ENCODE data around the gene CPNE1. TPM values are rescaled to one million over a fixed set of nuclear protein-coding genes. Genes with fewer than 3 reads are reported as not detected.

CPNE1 gene
- total and polyA plus RNA-seq, 5 donors from 2014 or later, result 175 to 398 (median 329) TPM

DNA sequence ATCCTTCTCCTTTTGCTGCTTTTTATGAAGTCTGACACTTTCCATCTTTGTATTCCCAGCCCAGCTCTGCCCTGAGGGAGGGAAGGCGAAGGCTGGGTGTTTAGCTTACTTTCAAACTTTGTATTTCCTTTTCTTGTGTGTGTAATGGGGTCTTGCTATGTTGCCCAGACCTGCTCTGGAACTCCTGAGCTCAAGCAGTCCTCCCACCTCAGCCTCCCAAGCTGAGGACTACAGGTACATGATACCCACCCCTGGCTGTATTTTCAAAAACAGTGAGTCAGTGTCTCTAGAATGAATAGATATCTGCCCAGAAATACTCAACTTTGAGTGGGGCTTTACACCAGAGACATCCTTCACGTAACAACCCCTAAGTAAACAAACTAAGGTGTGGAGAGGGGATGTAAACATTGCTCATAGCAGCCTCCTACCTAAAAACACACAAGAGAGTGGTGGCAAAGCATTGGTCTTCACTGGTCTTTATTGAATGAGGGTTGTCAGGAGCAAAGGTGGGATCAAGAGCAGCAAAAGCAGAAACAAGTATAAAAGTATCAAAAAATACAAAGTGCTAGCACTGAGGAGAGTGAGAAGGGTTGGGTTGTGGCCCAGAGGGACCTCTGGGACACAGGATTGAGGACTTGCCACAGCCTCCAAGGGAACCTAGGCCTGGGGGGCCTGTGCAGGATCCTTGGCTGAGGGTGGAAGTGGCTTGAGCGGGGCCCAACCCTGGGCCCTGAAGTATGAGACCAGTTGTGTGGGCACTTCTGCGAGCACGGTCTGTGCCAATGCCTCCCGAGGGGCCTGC lies 38.9 kb downstream of the CPNE1 start:
- Mint-ChIP-seq H3K4me3 (no peak overlapping the region), H3K9me3 (no peaks in the 10 kb centered on the region), H3K36me3 (peaks cover 35% of the 10 kb centered on the region), H3K27me3 (no peaks in the 10 kb centered on the region), H3K27ac (peak overlapping the region in 1 of 3 donors; percentile 88), H3K4me1 (no peaks in the 10 kb centered on the region)
- ATAC-seq (ENCODE audit: low read depth in 2 of 2) (no peak), DNase-seq (no peak)
- H3K4me3 ChIP-seq (ENCODE audit: low read depth, low read length), result no peak overlapping the region
- no peaks in the 10 kb centered on the region for H3K27me3 ChIP-seq (ENCODE audit: control insufficient read depth, insufficient read depth, low read length)
- H3K9me3 ChIP-seq (ENCODE audit: control insufficient read depth in 2 of 2, low read length in 2 of 2), result no peaks in the 10 kb centered on the region
- peaks cover 50% of the 10 kb centered on the region for H3K36me3 ChIP-seq (ENCODE audit: control insufficient read depth, insufficient read depth, low read length)
- no peaks in the 10 kb centered on the region for H3K4me1 ChIP-seq (ENCODE audit: control insufficient read depth, insufficient read depth, low read length, poor library complexity, severe bottlenecking)
- no peak overlapping the region for H3K27ac ChIP-seq (ENCODE audit: insufficient read depth, low read length, poor library complexity, severe bottlenecking)

- Histone ChIP-seq H3K4me1 (ENCODE audit: control insufficient read depth, insufficient read depth, low read length, poor library complexity, severe bottlenecking) (peaks cover 34% of the 10 kb centered on the region), H3K36me3 (ENCODE audit: control insufficient read depth, insufficient read depth, low read length) (peaks cover 14% of the 10 kb centered on the region), H3K4me3 (ENCODE audit: low read depth, low read length) (no peak overlapping the region), H3K27me3 (ENCODE audit: control insufficient read depth, insufficient read depth, low read length) (no peaks in the 10 kb centered on the region), H3K9me3 (ENCODE audit: control insufficient read depth in 2 of 2, low read length in 2 of 2) (no peaks in the 10 kb centered on the region), H3K27ac (ENCODE audit: insufficient read depth, low read length, poor library complexity, severe bottlenecking) (no peak overlapping the region)
- peaks cover 14% of the 10 kb centered on the region for H3K36me3 Mint-ChIP-seq
- peak overlapping the region; percentile 29 to 78 (median 76) for H3K27ac Mint-ChIP-seq
- no peak overlapping the region for H3K4me3 Mint-ChIP-seq
- H3K4me1 Mint-ChIP-seq, result peaks cover 3 to 30% (median 15%) of the 10 kb centered on the region in 4 donors
- no peaks in the 10 kb centered on the region for H3K9me3 Mint-ChIP-seq
- DNase-seq (no peak), ATAC-seq (ENCODE audit: low read depth in 2 of 2) (no peak)
- H3K27me3 Mint-ChIP-seq, result no peaks in the 10 kb centered on the region
Measured at GRCh38 chr20:35621560-35621946, 43.1 kb downstream of the CPNE1 start.

DNA sequence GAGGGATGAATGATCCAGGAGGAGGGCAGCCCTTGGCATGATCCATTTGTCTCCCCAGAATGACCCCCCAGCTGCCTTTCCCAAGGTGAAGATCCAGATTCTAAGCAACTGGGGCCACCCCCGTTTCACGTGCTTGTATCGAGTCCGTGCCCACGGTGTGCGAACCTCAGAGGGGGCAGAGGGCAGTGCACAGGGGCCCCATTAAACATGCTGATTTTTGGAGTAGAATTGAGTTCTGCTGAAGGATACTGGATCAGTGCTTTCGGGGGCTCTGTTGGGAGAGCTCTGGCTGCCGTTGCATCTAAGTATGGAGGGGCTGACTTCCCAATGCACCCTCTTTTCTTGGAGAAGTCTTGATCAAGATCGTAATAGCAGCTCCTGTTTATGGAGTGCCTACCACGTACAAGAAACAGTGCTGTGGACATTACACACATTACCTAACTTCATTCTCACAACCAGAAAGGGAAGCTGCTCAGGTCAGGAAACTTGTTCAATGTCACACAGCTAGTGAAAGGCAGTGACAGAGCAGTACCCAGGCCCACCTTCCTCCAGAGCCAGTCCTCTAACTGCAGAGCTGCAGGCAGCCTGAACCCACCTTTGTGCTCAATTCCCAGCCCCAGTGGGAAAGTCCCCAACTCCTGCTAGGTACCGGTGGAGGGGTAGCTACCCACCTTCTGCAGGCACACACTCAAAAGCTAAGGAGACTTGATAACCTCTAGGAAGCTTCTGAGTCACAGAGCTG lies 43.7 kb downstream of the CPNE1 start:
- H3K4me1 Mint-ChIP-seq, result peaks cover 3 to 34% (median 17%) of the 10 kb centered on the region in 4 donors
- H3K27me3 Mint-ChIP-seq, result no peaks in the 10 kb centered on the region
- no peaks in the 10 kb centered on the region for H3K9me3 Mint-ChIP-seq
- Histone ChIP-seq H3K4me1 (ENCODE audit: control insufficient read depth, insufficient read depth, low read length, poor library complexity, severe bottlenecking) (peaks cover 35% of the 10 kb centered on the region), H3K36me3 (ENCODE audit: control insufficient read depth, insufficient read depth, low read length) (peaks cover 8% of the 10 kb centered on the region), H3K27ac (ENCODE audit: insufficient read depth, low read length, poor library complexity, severe bottlenecking) (no peak overlapping the region), H3K9me3 (ENCODE audit: control insufficient read depth in 2 of 2, low read length in 2 of 2) (no peaks in the 10 kb centered on the region), H3K4me3 (ENCODE audit: low read depth, low read length) (no peak overlapping the region), H3K27me3 (ENCODE audit: control insufficient read depth, insufficient read depth, low read length) (no peaks in the 10 kb centered on the region)
- ATAC-seq (ENCODE audit: low read depth in 2 of 2) (no peak), DNase-seq (no peak)
- H3K27ac Mint-ChIP-seq, result peak overlapping the region in 1 of 3 donors; percentile 29
- peaks cover 10% of the 10 kb centered on the region for H3K36me3 Mint-ChIP-seq
- peak overlapping the region in 2 of 4 donors; percentile 13 to 87 for H3K4me3 Mint-ChIP-seq

DNA sequence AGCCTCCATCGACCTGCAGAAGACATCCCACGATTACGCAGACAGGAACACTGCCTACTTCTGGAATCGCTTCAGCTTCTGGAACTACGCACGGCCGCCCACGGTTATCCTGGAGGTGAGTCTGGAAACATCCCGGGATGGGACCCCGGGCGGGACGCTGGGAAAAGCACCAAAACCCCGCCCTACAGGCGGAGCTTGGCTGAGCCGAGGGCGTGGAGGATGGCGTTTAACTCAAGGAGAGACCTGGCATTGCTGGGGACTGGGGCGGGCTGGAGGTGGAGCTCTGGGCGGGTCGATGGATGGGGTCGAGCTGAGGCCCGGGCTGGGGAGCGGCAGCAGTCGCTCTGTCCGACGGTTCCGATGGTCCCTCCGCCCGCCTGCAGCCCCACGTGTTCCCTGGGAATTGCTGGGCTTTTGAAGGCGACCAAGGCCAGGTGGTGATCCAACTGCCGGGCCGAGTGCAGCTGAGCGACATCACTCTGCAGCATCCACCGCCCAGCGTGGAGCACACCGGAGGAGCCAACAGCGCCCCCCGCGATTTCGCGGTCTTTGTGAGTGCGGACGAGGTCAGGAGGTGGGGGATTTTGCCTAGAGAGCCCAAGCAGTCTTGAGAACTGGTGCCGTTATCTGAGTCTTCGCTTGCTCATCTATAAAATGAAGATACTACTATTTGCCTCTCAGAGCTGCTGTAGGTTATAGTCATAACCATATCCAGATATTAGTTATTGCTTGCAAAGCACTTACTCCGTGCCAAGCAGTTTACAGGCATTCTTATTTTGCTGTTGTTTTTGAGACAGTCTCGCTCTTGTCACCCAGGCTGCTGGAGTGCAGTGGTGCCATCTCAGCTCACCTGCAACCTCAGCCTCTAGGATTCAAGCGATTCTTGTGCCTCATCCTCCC lies 45.3 kb downstream of the CPNE1 start:
- H3K36me3 ChIP-seq (ENCODE audit: control insufficient read depth, insufficient read depth, low read length), result no peaks in the 10 kb centered on the region
- peaks cover 3 to 40% (median 19%) of the 10 kb centered on the region in 4 donors for H3K4me1 Mint-ChIP-seq
- H3K9me3 ChIP-seq (ENCODE audit: control insufficient read depth in 2 of 2, low read length in 2 of 2), result no peaks in the 10 kb centered on the region
- no peaks in the 10 kb centered on the region for H3K9me3 Mint-ChIP-seq
- ATAC-seq (ENCODE audit: low read depth in 2 of 2) (peak; percentile 18 to 25), DNase-seq (peak; percentile 67 to 85 (median 75))
- peak overlapping the region; percentile 67 for H3K27ac ChIP-seq (ENCODE audit: insufficient read depth, low read length, poor library complexity, severe bottlenecking)
- H3K4me3 ChIP-seq (ENCODE audit: low read depth, low read length), result peak overlapping the region; percentile 65
- peak overlapping the region; percentile 3 to 98 (median 91) for H3K27ac Mint-ChIP-seq
- H3K4me3 Mint-ChIP-seq, result peak overlapping the region; percentile 87 to 97 (median 90)
- no peaks in the 10 kb centered on the region for H3K27me3 Mint-ChIP-seq
- H3K36me3 Mint-ChIP-seq, result peaks cover 3% of the 10 kb centered on the region
- H3K27me3 ChIP-seq (ENCODE audit: control insufficient read depth, insufficient read depth, low read length), result no peaks in the 10 kb centered on the region
- H3K4me1 ChIP-seq (ENCODE audit: control insufficient read depth, insufficient read depth, low read length, poor library complexity, severe bottlenecking), result peaks cover 42% of the 10 kb centered on the region

DNA sequence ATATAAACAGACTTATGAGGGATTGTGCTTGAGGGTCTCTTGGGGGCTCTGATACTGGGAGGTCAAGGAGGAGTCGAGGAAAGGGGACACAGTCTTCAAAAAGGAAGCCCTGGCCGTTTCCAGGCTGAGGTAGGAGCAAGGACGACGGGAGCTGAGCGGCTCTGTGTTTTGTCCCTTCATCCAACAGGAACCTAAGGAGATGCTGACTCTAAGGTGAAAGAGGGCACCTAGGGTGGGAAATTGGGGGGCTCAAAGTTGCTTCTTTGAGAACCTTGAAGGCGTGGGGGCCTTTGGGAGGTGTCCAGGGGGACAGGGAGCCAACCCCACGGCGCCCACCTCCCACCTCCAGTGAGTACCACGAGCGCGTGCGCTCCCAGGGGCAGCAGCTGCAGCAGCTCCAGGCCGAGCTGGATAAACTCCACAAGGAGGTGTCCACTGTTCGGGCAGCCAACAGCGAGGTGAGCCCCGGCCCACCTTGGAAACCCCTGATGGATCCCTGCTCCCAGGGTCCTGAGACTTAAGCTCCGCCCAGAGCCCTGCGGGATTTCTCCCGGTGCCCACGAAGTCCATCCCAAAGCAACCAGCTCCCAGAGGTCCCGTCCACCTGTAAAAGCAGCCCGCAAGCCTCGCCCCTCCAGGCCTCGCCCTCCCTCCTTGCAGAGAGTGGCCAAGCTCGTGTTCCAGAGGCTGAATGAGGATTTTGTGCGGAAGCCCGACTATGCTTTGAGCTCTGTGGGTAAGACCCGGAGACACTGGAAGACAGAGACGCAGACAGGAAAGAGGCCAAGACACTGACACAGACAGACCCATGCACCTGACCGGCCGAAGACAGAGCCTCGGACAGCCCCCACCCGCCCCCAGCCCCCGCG lies 46.2 kb downstream of the CPNE1 start:
- Histone ChIP-seq H3K36me3 (ENCODE audit: control insufficient read depth, insufficient read depth, low read length) (no peaks in the 10 kb centered on the region), H3K4me1 (ENCODE audit: control insufficient read depth, insufficient read depth, low read length, poor library complexity, severe bottlenecking) (peaks cover 42% of the 10 kb centered on the region), H3K27me3 (ENCODE audit: control insufficient read depth, insufficient read depth, low read length) (no peaks in the 10 kb centered on the region), H3K9me3 (ENCODE audit: control insufficient read depth in 2 of 2, low read length in 2 of 2) (no peaks in the 10 kb centered on the region), H3K4me3 (ENCODE audit: low read depth, low read length) (peak overlapping the region; percentile 65), H3K27ac (ENCODE audit: insufficient read depth, low read length, poor library complexity, severe bottlenecking) (peak overlapping the region; percentile 60)
- Mint-ChIP-seq H3K36me3 (peaks cover 3% of the 10 kb centered on the region), H3K9me3 (no peaks in the 10 kb centered on the region), H3K27me3 (no peaks in the 10 kb centered on the region), H3K4me1 (peaks cover 3 to 41% (median 19%) of the 10 kb centered on the region in 4 donors), H3K27ac (peak overlapping the region; percentile 83 to 98 (median 91)), H3K4me3 (peak overlapping the region; percentile 87 to 97 (median 90))
- peak; percentile 7 to 37 (median 22) for DNase-seq
- ATAC-seq (ENCODE audit: low read depth in 2 of 2), result no peak

DNA sequence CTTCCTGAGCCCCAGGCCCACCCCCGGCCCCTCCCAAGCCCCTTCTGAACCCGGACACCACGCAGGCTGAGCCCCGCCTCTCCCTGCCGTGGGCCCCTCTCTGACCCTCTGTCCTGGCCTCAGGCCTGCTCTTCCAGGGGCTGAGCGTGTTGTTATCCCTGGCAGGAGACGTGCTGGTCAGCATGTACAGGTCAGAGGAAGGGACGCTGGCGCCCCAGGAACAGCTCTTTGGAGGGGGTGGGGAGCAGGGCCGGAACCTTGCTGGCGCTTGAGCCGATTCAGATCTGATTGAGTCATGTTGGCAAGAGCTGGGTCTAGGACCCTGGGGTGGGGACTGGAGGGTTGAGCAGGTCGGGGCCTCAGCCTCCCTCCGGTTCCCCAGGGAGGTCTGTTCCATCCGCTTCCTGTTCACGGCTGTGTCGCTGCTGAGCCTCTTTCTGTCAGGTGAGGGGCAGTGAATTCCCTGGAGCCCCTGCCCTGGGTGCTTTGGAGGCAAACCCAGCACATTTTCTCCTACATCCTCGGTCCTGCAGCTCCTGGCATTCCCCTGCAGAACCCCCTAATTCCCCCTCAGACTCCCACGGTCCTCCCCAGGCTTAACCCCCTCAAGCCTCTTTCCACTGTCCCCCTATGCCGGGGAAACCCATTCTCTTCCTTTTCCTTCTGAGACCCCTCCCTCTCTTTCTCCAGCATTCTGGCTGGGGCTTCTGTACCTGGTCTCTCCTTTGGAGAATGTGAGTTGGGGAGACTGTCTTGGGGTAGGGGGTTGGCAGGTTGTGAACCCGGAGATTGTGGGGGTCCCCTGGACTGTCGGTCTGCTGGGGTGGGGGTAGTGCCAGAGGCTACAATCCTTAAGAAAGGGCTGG lies 47.1 kb downstream of the CPNE1 start:
- H3K9me3 ChIP-seq (ENCODE audit: control insufficient read depth in 2 of 2, low read length in 2 of 2), result no peaks in the 10 kb centered on the region
- H3K4me1 ChIP-seq (ENCODE audit: control insufficient read depth, insufficient read depth, low read length, poor library complexity, severe bottlenecking), result peaks cover 42% of the 10 kb centered on the region
- Mint-ChIP-seq H3K4me3 (peak overlapping the region; percentile 87 to 97 (median 90)), H3K27me3 (no peaks in the 10 kb centered on the region), H3K27ac (peak overlapping the region; percentile 83 to 98 (median 91)), H3K36me3 (peaks cover 3% of the 10 kb centered on the region), H3K9me3 (no peaks in the 10 kb centered on the region), H3K4me1 (peaks cover 3 to 41% (median 19%) of the 10 kb centered on the region in 4 donors)
- H3K4me3 ChIP-seq (ENCODE audit: low read depth, low read length), result peak overlapping the region; percentile 7
- ATAC-seq (ENCODE audit: low read depth in 2 of 2) (no peak), DNase-seq (peak; percentile 23 to 56 (median 40))
- H3K27me3 ChIP-seq (ENCODE audit: control insufficient read depth, insufficient read depth, low read length), result no peaks in the 10 kb centered on the region
- H3K36me3 ChIP-seq (ENCODE audit: control insufficient read depth, insufficient read depth, low read length), result no peaks in the 10 kb centered on the region
- no peak overlapping the region for H3K27ac ChIP-seq (ENCODE audit: insufficient read depth, low read length, poor library complexity, severe bottlenecking)
